C4-2B (cell line): ENCODE measurements around the gene TSPAN18.

ENCODE experiments used
- ZFX ChIP-seq: fragments of 450-650 bp; IDR thresholded peaks from 2 replicates; pipeline ENCODE4 v1.6.1; 2017
- TF ChIP-seq, protein P1 (sequence below): fragments of 450-650 bp; conservative IDR thresholded peaks from 2 replicates; pipeline ENCODE4 v1.5.1; 2017; ENCODE audit warnings: mild to moderate bottlenecking

DNA sequence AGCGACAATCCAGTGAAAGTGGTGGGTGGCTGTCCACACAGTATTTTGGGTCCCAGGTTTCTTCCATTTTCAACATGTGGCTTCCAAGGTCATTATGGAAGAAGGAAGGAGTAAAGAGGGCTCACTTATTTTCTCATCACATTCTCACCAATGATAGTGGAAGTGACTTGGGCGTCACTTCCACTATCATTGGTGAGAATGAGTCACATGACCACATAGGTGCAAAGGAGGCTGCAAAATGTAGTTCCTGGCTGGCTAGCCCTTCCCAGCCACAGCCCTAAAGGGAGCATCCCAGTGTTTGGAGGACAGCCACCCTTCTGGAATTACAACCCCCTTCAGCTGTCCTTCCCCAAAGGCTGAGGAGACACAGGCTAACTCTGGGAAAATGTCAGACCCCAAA lies 95.6 kb downstream of the TSPAN18 start:
- TF ChIP-seq, protein P1, sequence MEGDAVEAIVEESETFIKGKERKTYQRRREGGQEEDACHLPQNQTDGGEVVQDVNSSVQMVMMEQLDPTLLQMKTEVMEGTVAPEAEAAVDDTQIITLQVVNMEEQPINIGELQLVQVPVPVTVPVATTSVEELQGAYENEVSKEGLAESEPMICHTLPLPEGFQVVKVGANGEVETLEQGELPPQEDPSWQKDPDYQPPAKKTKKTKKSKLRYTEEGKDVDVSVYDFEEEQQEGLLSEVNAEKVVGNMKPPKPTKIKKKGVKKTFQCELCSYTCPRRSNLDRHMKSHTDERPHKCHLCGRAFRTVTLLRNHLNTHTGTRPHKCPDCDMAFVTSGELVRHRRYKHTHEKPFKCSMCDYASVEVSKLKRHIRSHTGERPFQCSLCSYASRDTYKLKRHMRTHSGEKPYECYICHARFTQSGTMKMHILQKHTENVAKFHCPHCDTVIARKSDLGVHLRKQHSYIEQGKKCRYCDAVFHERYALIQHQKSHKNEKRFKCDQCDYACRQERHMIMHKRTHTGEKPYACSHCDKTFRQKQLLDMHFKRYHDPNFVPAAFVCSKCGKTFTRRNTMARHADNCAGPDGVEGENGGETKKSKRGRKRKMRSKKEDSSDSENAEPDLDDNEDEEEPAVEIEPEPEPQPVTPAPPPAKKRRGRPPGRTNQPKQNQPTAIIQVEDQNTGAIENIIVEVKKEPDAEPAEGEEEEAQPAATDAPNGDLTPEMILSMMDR: no peak
- TF ChIP-seq ZFX: no peak
